Measurements from ENCODE around the gene C1QL1. TPM values are rescaled to one million over a fixed set of nuclear protein-coding genes. Genes with fewer than 3 reads are reported as not detected.
A peak's percentile ranks its signal among the peaks of the same experiment; 100 is the strongest.
"Not testable (repeated sequence)": the region's sequence is repeated elsewhere in the genome, so short reads cannot be mapped to it uniquely, and the experiment has no call there.

The C1QL1 gene
- total and polyA plus RNA-seq, 7 experiments from 2014 or later = 0.29 TPM; not detected in 6

- ChIA-PET CTCF (interaction anchor here (0.6 kb wide), 1 partner anchor 1560 kb away, joined by 3 read pairs; no protein-coding TSS in a partner anchor), POLR2A (interaction anchor here (1.2 kb wide), 1 partner anchor 103 kb away, joined by 3 read pairs; no protein-coding TSS in a partner anchor)
- peak; percentile 73 to 91 (median 86) for DNase-seq
- Mint-ChIP-seq H3K9me3 (no peaks in the 10 kb centered on the region), H3K4me3 (peak within 1 kb of the TSS; percentile 85 to 98 (median 93)), H3K27me3 (peaks cover 0 to 7% (median 0%) of the 10 kb centered on the region in 5 donors), H3K27ac (peak within 1 kb of the TSS; percentile 86 to 98 (median 93)), H3K36me3 (peaks cover 0 to 10% (median 0%) of the 10 kb centered on the region in 5 donors), H3K4me1 (peaks cover 0 to 40% (median 5%) of the 10 kb centered on the region in 7 donors)
- H3K27me3 ChIP-seq (ENCODE audit: control insufficient read depth in 2 of 2, insufficient read depth in 2 of 2, low read length in 2 of 2) = no peaks in the 10 kb centered on the region
- peak within 1 kb of the TSS; percentile 83 for H3K4me3 ChIP-seq (ENCODE audit: low read length)
- no peaks in the 10 kb centered on the region for H3K9me3 ChIP-seq (ENCODE audit: control insufficient read depth in 2 of 3, low read length in 3 of 3)
- intact Hi-C loops (cut with micrococcal nuclease) = loop anchor here (1.0 to 5.0 kb wide), 8 partner anchors 21 to 445 kb away; partner anchors contain the start of genes C1QL1 (in 2 of the 2), DCAKD (in 2 of the 2), EFTUD2 (in 2 of the 2) and GPATCH8 (in 1 of the 2)
- peaks cover 5 to 6% of the 10 kb centered on the region in 2 donors for H3K4me1 ChIP-seq (ENCODE audit: control insufficient read depth in 2 of 2, insufficient read depth in 2 of 2, low read length in 2 of 2)
- H3K36me3 ChIP-seq (ENCODE audit: control insufficient read depth in 2 of 3, insufficient read depth in 3 of 3, low read length in 3 of 3) = no peaks in the 10 kb centered on the region
- ATAC-seq = peak; percentile 99
- H3K27ac ChIP-seq (ENCODE audit: low read depth, low read length) = peak within 1 kb of the TSS; percentile 69
Measured at GRCh38 chr17:44947461-44948314, 20.4 kb downstream of the C1QL1 start, which contains the start of gene KIF18B. TSS of gene KIF18B (minus strand) at chr17:44947773. CDS start at chr17:44936344, 11,429 bp downstream.

- intact Hi-C loops (cut with micrococcal nuclease) = loop anchor here (2.0 to 5.0 kb wide), 3 partner anchors 105 to 443 kb away; partner anchors contain the start of genes DCAKD (in 1 of the 2) and GPATCH8 (in 1 of the 2)
- H3K9me3 Mint-ChIP-seq; H3K27ac Mint-ChIP-seq; ATAC-seq; H3K27ac ChIP-seq (ENCODE audit: low read depth, low read length); H3K4me3 ChIP-seq (ENCODE audit: low read length); H3K9me3 ChIP-seq (ENCODE audit: control insufficient read depth in 2 of 3, low read length in 3 of 3); POLR2A ChIA-PET; CTCF ChIA-PET; H3K36me3 ChIP-seq (ENCODE audit: control insufficient read depth in 2 of 3, insufficient read depth in 3 of 3, low read length in 3 of 3); DNase-seq; H3K4me1 ChIP-seq (ENCODE audit: control insufficient read depth in 2 of 2, insufficient read depth in 2 of 2, low read length in 2 of 2); H3K27me3 Mint-ChIP-seq; H3K27me3 ChIP-seq (ENCODE audit: control insufficient read depth in 2 of 2, insufficient read depth in 2 of 2, low read length in 2 of 2): not testable (repeated sequence)
- peaks cover 0 to 10% (median 0%) of the 10 kb centered on the region in 5 donors for H3K36me3 Mint-ChIP-seq
- peaks cover 0 to 57% (median 5%) of the 10 kb centered on the region in 7 donors for H3K4me1 Mint-ChIP-seq
- peak overlapping the region in 1 of 10 donors; percentile 30 for H3K4me3 Mint-ChIP-seq
Measured at GRCh38 chr17:44945652-44946051, 22.5 kb downstream of the C1QL1 start.

- Mint-ChIP-seq H3K4me1 (peaks cover 0 to 63% (median 0%) of the 10 kb centered on the region in 7 donors), H3K36me3 (peaks cover 0 to 21% (median 0%) of the 10 kb centered on the region in 5 donors), H3K9me3 (no peaks in the 10 kb centered on the region), H3K4me3 (peak overlapping the region in 1 of 10 donors; percentile 26), H3K27ac (peak overlapping the region in 1 of 9 donors; percentile 67), H3K27me3 (peaks cover 0 to 7% (median 0%) of the 10 kb centered on the region in 5 donors)
- DNase-seq (no peak), ATAC-seq (no peak)
- ChIA-PET POLR2A (interaction anchor here (0.9 kb wide), 1 partner anchor 219 kb away, joined by 3 read pairs; no protein-coding TSS in a partner anchor), CTCF (no interaction called here)
- intact Hi-C loops (cut with micrococcal nuclease) = no loop called here
- Histone ChIP-seq H3K4me1 (ENCODE audit: control insufficient read depth in 2 of 2, insufficient read depth in 2 of 2, low read length in 2 of 2) (no peaks in the 10 kb centered on the region), H3K36me3 (ENCODE audit: control insufficient read depth in 2 of 3, insufficient read depth in 3 of 3, low read length in 3 of 3) (no peaks in the 10 kb centered on the region), H3K27ac (ENCODE audit: low read depth, low read length) (no peak overlapping the region), H3K27me3 (ENCODE audit: control insufficient read depth in 2 of 2, insufficient read depth in 2 of 2, low read length in 2 of 2) (no peaks in the 10 kb centered on the region), H3K9me3 (ENCODE audit: control insufficient read depth in 2 of 3, low read length in 3 of 3) (no peaks in the 10 kb centered on the region), H3K4me3 (ENCODE audit: low read length) (no peak overlapping the region)
Measured at GRCh38 chr17:44942456-44942855, 25.6 kb downstream of the C1QL1 start.

DNA sequence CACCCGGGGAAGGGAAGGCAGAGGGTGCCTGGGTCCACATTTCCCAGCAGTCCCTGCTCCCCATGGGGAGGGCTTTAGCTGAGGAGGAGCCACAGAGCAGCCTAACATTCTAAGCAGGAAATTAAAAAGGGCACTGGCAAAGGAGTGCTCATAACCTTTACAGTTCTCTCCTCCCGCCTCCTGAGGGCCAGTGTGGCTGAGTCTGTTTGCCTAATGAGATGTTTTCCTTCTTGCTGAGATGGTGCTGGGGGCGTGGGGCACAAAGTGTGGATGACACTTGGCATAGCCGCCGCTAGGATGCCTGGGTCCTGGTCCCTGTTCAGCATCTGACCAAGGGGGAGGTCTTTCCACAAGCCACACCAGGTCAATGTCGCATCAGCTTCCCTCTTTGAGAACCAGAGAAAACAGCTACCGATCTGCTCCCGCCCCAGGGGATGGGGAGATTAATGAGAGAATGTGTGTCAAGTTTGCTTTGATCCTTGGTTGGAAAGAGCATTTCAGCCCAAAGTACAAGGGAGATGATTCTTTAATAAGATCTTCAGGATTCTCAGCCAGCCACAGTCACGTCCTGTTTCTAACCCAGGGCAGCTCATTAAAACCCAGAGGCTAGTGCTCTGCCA lies 26.3 kb downstream of the C1QL1 start:
- intact Hi-C loops (cut with micrococcal nuclease) = no loop called here
- CTCF ChIA-PET = no interaction called here
- Mint-ChIP-seq H3K4me1 (peaks cover 0 to 64% (median 0%) of the 10 kb centered on the region in 7 donors), H3K9me3 (no peaks in the 10 kb centered on the region), H3K4me3 (peak overlapping the region in 1 of 10 donors; percentile 31), H3K27me3 (peaks cover 0 to 7% (median 0%) of the 10 kb centered on the region in 5 donors), H3K36me3 (peaks cover 0 to 22% (median 0%) of the 10 kb centered on the region in 5 donors), H3K27ac (peak overlapping the region in 1 of 9 donors; percentile 67)
- Histone ChIP-seq H3K4me1 (ENCODE audit: control insufficient read depth in 2 of 2, insufficient read depth in 2 of 2, low read length in 2 of 2) (no peaks in the 10 kb centered on the region), H3K27me3 (ENCODE audit: control insufficient read depth in 2 of 2, insufficient read depth in 2 of 2, low read length in 2 of 2) (no peaks in the 10 kb centered on the region), H3K36me3 (ENCODE audit: control insufficient read depth in 2 of 3, insufficient read depth in 3 of 3, low read length in 3 of 3) (no peaks in the 10 kb centered on the region), H3K27ac (ENCODE audit: low read depth, low read length) (no peak overlapping the region), H3K9me3 (ENCODE audit: control insufficient read depth in 2 of 3, low read length in 3 of 3) (no peaks in the 10 kb centered on the region), H3K4me3 (ENCODE audit: low read length) (no peak overlapping the region)
- ATAC-seq (no peak), DNase-seq (no peak)
- POLR2A ChIA-PET = interaction anchor here (0.9 kb wide), 1 partner anchor 219 kb away, joined by 3 read pairs; no protein-coding TSS in a partner anchor

DNA sequence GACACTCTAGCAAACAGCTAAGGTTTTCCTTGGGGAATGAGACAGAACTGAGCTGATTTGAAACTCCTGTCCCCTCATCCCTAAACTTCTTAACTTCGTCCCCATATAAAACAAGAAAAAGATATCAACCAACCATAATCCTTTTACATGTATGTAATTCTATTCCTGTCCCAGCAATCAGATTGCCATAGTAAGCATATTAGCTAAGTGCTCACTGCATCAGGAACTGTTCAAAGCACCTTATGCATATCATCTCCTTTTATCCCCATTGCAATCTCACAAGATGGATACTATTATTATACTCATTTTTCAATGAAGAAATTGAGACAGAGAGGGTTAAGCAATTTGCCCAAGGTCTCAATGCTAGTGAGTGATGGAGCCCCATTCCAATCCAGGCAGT lies 27.3 kb downstream of the C1QL1 start:
- no peak overlapping the region for H3K4me3 Mint-ChIP-seq
- Histone ChIP-seq H3K9me3 (ENCODE audit: control insufficient read depth in 2 of 3, low read length in 3 of 3) (no peaks in the 10 kb centered on the region), H3K4me3 (ENCODE audit: low read length) (no peak overlapping the region), H3K27me3 (ENCODE audit: control insufficient read depth in 2 of 2, insufficient read depth in 2 of 2, low read length in 2 of 2) (no peaks in the 10 kb centered on the region), H3K36me3 (ENCODE audit: control insufficient read depth in 2 of 3, insufficient read depth in 3 of 3, low read length in 3 of 3) (no peaks in the 10 kb centered on the region), H3K4me1 (ENCODE audit: control insufficient read depth in 2 of 2, insufficient read depth in 2 of 2, low read length in 2 of 2) (no peaks in the 10 kb centered on the region), H3K27ac (ENCODE audit: low read depth, low read length) (no peak overlapping the region)
- no peak overlapping the region for H3K27ac Mint-ChIP-seq
- no peaks in the 10 kb centered on the region for H3K27me3 Mint-ChIP-seq
- H3K36me3 Mint-ChIP-seq = peaks cover 0 to 18% (median 0%) of the 10 kb centered on the region in 5 donors
- H3K4me1 Mint-ChIP-seq = peaks cover 0 to 57% (median 0%) of the 10 kb centered on the region in 7 donors
- POLR2A ChIA-PET = no interaction called here
- intact Hi-C loops (cut with micrococcal nuclease) = no loop called here
- no peak for ATAC-seq
- DNase-seq = no peak
- no peaks in the 10 kb centered on the region for H3K9me3 Mint-ChIP-seq
- CTCF ChIA-PET = interaction anchor here (0.5 kb wide), 1 partner anchor 347 kb away, joined by 3 read pairs; no protein-coding TSS in a partner anchor

DNA sequence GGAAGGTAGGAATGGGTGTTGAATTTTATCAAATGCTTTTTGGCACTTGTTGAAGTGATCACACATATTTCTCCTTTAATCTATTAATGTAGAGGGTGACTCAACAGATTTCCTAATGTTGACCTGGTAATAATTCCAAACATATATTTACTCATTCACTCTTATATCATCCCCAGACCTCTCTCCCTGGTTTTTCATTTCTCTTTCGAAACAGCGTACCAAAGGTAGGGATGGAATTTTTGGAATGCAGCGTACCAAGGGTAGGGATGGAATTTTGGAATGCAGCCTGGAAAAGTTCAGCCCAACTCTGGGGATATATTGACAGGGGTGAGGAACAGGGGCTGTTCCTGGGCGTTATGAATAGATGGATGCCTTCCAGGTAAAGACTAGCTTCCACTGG lies 27.8 kb downstream of the C1QL1 start:
- POLR2A ChIA-PET = no interaction called here
- peaks cover 0 to 23% (median 0%) of the 10 kb centered on the region in 5 donors for H3K36me3 Mint-ChIP-seq

More for the DNA sequence above, 27.8 kb downstream of the C1QL1 start:
- Histone ChIP-seq H3K4me3 (ENCODE audit: low read length) (no peak overlapping the region), H3K36me3 (ENCODE audit: control insufficient read depth in 2 of 3, insufficient read depth in 3 of 3, low read length in 3 of 3) (no peaks in the 10 kb centered on the region), H3K4me1 (ENCODE audit: control insufficient read depth in 2 of 2, insufficient read depth in 2 of 2, low read length in 2 of 2) (no peaks in the 10 kb centered on the region), H3K27me3 (ENCODE audit: control insufficient read depth in 2 of 2, insufficient read depth in 2 of 2, low read length in 2 of 2) (no peaks in the 10 kb centered on the region), H3K27ac (ENCODE audit: low read depth, low read length) (no peak overlapping the region), H3K9me3 (ENCODE audit: control insufficient read depth in 2 of 3, low read length in 3 of 3) (no peaks in the 10 kb centered on the region)
- no peak overlapping the region for H3K27ac Mint-ChIP-seq
- no peaks in the 10 kb centered on the region for H3K27me3 Mint-ChIP-seq
- peaks cover 0 to 55% (median 0%) of the 10 kb centered on the region in 7 donors for H3K4me1 Mint-ChIP-seq
- H3K4me3 Mint-ChIP-seq = no peak overlapping the region
- intact Hi-C loops (cut with micrococcal nuclease) = no loop called here
- ATAC-seq (no peak), DNase-seq (no peak)
- no peaks in the 10 kb centered on the region for H3K9me3 Mint-ChIP-seq
- CTCF ChIA-PET = interaction anchor here (0.5 kb wide), 1 partner anchor 348 kb away, joined by 3 read pairs; no protein-coding TSS in a partner anchor

All from naive thymus-derived CD4-positive, alpha-beta T cell (primary cell).